ENCODE measurements around the gene XPO4.
"Not testable (repeated sequence)": the region's sequence is repeated elsewhere in the genome, so short reads cannot be mapped to it uniquely, and the experiment has no call there.

The XPO4 gene

DNA sequence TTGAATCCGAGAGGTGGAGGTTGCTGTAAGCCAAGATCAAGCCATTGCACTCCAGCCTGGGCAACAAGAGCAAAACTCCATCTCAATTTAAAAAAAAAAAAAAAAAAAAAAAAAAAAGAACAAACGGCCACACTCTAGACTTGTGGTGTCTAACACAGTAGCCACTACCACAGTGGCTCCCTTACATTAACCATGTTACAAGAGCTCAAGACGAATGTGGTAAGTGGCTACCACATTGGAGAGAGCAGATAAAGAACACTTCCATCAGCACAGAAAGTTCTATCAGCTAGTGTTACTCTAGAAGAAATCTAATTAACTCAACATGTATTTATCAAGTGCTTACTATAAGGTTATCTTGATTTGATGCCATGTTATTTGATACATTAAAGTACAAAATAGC lies 11.5 kb downstream of the XPO4 start:
- no peak for DNase-seq (ENCODE audit: low read depth in 2 of 2)

DNA sequence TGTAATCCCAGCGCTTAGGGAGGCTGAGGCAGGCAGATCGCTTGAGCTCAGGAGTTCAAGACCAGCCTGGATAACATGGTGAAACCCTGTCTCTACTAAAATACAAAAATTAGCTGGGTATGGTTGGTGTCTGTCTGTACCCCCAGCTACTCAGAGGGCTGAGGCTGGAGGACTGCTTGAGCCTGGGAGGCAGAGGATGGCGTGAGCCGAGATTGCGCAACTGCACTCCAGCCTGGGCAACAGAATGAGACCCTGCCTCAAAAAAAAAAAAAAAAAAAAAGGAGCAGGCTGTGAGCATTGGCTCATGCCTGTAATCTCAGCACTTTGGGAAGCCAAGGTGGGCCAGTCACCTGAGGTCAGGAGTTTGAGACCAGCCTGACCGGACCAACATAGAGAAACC lies 12.0 kb downstream of the XPO4 start:
- DNase-seq (ENCODE audit: low read depth in 2 of 2), result not testable (repeated sequence)

DNA sequence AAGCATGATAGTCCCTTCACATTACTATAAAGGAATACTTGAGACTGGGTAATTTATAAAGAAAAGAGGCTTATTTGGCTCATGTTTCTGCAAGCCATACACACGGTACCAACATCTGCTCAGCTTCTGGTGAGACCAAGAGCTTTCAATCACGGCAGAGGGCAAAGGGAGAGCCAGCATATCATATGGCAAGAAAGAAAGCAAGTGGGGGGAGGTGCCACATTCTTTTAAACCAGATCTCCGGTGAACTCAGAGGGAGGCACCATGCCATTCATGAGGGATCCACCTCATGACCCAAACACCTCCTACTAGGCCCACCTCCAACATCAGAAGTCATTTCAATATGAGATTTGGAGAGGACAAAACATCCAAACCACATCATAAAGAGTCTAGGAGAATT lies 20.3 kb downstream of the XPO4 start:
- no peak for DNase-seq (ENCODE audit: low read depth in 2 of 2)

DNA sequence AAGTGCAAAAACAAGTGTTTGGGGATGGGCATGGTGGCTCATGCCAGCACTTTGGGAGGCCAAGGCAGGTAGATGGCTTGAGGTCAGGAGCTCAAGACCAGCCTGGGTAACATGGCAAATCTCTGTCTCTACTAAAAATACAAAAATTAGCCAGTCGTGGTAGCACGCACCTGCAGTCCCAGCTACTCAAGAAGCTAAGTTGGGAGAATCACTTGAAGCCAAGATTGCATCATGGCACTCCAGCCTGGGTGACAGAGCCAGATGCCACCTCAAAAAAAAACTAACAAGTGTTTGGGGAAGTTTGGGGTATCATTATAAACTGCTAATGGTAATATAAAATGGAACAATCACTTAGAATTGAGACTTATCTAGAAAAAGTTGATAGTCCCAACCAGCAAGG lies 24.6 kb downstream of the XPO4 start:
- DNase-seq (ENCODE audit: low read depth in 2 of 2), result no peak

DNA sequence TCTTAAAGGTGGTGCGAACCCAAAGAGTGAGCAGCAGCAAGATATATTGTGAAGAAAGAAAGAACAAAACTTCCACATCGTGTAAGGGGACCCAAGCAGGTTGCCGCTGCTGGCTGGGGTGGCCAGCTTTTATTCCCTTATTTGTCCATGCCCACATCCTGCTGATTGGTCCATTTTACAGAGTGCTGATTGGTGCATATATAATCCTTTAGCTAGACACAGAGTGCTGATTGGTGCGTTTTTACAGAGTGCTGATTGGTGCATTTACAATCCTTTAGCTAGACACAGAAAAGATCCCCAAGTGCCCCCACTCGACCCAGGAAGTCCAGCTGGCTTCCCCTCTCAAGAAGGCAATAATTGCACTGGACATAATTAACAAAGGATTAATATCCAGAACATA lies 25.7 kb downstream of the XPO4 start:
- DNase-seq (ENCODE audit: low read depth in 2 of 2), result not testable (repeated sequence)

DNA sequence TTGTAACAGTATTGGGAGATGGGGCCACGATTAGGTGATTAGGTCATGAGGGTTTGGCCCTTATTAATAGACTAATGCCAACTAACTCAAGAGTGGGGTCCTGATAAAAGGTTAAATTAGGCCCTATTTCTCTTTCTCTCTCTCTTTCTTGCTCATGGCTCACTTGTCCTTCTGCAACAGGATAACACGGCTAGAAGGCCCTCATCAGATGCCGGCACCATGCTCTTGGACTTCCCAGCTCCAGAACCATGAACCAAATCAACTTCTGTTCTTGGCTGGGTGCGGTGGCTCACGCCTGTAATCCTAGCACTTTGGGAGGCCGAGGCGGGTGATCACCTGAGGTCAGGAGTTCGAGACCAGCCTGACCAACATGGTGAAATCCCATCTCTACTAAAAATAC lies 28.1 kb downstream of the XPO4 start:
- DNase-seq (ENCODE audit: low read depth in 2 of 2), result not testable (repeated sequence)

DNA sequence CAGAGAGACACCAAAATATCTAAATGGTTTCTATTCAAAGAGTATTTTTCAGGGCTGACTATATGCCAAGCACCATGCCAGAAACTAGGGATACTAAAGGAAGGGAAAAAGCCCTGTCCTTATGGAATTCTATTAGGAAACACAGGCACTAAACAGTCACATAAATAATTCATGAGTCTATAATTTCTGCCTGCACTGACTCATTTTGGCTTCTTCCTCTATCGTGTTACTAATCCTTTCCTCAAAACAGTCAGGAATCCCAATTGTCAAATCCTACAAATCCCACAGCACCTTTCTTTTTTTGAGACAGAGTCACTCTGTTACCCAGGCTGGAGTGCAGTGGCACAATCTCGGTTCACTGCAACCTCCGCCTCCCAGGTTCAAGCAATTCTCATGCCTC lies 29.2 kb downstream of the XPO4 start:
- no peak for DNase-seq (ENCODE audit: low read depth in 2 of 2)

DNA sequence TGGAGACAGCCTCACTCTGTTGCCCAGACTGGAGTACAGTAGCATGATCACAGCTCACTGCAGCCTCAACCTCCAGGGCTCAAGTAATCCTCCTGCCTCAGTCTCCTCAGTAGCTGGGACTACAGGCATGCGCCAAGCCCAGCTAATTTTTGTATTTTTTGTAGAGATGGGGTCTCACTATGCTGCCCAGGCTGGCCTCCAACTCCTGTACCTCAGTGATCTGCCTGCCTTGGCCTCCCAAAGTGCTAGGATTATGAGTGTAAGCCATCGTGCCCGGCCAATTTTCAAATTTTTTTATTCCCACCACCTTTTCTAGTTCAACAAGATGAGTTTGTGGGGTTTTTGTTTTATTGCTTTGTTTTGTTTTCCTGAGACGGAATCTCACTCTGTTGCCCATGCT lies 31.7 kb downstream of the XPO4 start:
- no peak for DNase-seq (ENCODE audit: low read depth in 2 of 2)

DNA sequence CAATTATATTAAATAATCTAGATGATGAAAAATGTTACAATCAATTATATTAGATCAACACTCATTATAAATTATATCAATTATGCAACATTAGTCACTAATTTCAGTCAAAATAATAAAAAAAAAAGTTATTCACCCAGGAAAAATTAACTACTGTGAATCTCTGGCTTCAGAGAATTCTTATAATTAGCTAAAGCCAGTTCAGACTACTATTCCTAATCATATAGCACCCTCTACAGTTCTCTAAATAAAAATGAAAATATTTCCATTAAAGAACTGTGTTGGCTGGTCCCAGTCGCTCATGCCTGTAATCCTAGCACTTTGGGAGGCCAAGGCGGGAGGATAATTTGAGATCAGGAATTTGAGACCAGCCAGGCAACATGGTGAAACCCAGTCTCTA lies 33.0 kb downstream of the XPO4 start:
- DNase-seq (ENCODE audit: low read depth in 2 of 2), result no peak

DNA sequence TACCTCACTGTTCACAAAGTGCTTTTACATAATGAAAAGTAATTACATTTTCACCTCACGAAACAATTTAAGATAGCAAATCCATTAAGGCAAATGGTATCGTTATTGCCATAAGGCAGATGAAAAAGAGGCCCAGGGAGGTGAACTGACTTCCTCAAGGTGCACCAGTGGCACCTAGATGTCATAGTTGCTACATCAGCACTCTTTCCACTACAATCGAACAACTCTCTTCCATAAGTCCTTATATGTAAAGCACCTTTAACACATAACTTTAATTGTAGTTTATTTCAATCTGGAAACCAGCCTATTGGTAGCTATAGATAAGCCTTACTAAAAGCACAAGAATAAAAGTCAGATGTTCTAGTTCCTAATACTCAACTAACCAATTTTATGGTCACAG lies 35.1 kb downstream of the XPO4 start:
- DNase-seq (ENCODE audit: low read depth in 2 of 2), result no peak

DNA sequence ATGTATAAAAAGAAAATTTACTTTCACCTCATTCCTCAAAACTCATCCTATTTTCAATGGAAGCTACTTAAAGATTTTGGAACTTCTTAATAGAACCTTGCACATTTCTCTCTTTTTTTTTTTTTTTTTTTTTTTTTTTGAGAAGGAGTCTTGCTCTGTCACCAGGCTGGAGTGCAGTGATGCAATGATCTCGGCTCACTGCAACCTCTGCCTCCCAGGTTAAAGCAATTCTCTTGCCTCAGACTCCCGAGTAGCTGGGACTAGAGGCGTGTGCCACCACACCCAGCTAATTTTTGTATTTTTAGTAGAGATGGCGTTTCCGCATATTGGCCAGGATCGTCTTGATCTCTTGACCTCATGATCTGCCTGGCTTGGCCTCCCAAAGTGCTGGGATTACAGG lies 40.9 kb downstream of the XPO4 start:
- DNase-seq (ENCODE audit: low read depth in 2 of 2), result not testable (repeated sequence)

DNA sequence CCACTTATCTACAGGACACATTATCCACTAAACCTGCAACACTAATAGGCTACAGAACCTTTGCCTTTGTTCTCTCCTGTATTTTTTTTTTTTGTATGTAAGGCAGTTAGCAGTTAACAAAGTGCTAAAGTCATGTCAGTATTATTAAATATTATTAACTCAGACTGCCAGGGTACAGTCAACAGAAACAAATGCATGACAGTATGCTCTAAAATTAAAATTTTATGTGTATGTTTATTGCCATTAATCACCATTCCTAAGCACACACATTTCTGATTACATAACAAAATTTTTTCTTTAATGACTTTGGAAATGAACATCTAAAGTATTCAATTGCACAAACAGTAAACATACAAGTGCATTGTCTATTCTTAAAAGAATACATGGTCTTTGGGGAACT lies 41.7 kb downstream of the XPO4 start:
- no peak for DNase-seq (ENCODE audit: low read depth in 2 of 2)

DNA sequence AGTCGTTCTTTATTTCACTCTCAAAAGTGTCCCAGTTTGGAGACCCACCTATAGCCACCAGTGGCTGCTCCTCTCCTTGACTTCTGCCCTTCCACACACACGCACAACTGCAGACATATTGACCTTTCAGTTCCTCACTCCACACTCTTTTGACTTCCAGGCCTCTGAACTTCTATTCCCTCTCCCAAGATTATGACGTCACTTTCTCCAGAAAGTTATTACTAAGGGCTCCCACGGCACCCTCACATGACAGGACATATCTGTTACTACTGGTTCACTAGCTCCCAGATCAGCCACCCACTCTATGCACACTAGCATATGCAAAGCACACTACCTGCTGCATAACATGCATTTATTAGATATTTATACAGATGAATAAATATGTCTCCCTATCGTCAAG lies 45.9 kb downstream of the XPO4 start:
- no peak for DNase-seq (ENCODE audit: low read depth in 2 of 2)

DNA sequence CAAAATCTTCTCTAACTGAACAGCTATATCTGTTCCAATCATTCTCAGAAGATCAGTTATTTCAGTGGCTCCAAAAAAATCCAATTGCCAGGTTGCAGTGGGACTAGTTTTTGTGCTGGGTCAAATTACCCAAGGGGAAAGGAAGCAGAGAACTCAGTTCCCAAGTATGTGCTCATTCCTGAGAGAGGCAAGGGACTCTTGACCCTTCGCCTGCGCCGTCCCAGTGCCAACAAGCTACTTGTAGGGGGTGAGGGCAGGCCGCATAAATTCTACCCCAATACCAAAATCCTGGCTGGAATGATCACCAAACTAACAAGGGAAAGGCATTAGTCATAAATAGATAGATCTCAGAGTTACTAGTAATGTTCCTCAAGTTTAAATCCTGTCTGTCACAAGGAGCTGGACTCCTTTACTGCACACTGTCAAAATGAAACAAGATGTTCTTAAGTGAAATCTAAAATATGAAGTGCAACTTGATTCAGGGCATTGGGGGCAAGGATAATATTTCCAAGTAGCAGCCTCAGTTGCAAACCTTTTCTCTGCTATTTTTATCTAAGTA lies 50.6 kb downstream of the XPO4 start:
- no peak for DNase-seq (ENCODE audit: low read depth in 2 of 2)

DNA sequence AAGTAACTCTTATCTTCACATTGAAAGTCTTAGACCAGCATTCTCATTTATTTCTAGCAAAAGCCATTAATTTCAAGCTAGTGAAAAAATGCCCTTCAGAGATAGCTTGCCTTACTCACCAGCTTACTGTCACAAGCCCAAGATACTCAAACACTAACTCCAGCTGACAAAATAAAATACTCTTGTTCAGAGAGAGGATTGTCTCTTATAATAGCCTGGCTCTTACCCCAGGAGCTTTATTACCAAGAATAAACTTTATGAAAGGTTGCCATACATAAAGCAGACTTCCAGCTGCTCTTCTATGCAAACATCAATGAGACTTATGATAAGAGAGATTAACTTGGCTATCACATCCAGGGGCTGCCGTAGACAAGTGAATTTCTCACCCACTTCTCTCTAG lies 53.6 kb downstream of the XPO4 start:
- no peak for DNase-seq (ENCODE audit: low read depth in 2 of 2)

DNA sequence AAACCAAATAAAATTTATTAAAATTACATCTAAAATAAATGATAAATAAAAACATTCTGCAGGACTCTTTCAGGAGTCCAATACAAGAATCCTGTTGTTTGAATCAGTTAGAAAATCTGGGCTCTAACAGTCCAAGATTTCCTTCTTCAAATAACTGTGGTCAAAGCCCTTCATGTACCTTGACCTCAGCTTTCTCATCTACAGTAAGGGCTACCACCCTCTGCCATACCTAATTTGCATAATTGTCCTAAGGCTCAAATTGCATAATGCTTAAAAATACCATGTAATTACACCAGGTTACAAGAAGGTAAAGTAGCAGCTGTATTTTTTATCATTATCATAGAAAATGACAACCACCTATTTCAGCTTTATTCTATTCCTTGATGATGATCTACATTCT lies 54.3 kb downstream of the XPO4 start:
- no peak for DNase-seq (ENCODE audit: low read depth in 2 of 2)

DNA sequence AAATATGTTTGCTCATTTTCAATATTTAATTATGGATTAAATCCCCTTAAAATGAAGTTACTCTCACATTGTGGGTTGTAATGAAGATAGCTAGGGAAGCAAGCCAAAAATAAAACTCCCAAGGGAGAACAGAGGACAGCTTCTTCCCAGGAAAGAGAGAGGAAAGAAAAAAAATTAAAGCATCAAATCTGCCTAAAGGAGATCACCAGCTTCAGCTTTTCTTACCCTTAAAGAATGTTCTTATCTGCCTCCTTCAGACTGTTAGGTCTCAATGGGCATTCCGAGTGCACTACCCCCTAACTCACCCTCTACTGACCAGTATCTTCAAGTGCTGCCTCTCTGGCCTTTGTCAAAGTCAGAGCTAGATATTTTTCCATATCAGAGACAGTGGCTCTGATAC lies 55.2 kb downstream of the XPO4 start:
- DNase-seq (ENCODE audit: low read depth in 2 of 2), result no peak

DNA sequence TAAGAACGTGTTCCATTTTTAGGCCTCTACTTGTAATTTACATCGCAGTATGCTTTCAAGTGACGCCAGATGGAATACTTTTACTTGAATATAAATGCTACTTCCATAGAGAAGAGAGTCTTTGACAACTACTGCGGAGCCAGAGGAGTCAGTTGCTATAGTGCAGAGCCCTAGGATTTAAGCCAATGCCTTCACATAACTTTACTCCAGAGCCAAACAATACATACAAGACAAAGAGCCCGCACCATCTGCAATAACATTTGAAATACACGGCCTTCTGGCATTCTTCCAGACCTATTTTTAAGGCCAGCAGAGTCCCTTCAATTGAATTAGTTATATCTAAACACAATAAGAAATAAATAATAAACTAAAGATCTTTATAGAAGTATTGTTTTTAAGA lies 59.4 kb downstream of the XPO4 start:
- no peak for DNase-seq (ENCODE audit: low read depth in 2 of 2)

DNA sequence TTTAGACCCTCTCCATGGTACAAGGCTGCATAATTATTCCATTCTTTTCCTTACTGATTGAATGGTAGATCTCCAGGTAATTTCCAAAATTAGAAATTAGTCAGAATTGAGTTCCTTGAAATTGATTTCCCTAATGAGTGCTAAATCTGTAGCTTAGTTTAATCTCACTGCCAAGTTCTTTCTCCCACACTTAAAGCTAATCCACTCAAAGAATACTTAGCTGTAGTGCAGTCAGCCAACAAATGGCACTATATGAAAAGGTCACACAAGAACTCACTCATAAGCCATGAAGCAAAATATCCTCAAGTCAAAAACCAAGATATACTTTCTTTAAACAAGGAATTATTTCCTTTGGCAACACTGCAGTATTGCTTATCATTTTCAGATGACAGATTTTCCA lies 62.0 kb downstream of the XPO4 start:
- DNase-seq (ENCODE audit: low read depth in 2 of 2), result no peak

DNA sequence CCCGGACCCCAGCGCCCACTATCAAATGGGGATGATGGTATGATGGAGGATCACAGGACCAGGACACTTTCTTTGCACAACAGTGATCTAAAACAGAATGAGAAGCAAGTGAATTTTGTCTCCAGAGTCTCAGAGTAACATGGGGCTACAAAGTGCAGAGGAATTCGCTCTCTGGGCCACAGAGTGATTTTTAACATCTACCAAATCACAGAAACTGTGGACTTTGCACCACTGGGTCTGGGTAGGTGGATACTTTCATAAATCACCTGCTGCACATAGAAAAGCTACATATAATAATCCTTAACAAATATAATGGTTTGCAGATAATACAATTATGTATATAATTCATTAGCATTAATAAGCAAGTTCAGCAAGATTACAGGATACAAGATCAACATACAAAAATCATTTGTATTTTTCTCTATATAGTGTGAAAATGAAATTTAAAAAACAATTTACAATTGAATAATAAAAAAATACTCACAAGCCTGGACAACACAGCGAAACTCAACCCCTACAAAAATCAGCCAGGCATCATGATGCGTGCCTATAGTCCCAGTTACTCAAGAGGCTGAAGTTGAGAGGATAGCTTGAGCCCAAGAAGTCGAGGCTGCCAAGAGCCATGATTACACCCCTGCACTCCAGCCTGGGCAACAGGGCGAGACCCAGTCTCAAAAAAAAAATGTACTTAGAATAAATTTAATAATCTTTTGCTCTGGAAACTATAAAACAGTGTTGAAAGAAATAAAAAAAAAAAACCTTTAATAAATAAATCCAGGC lies 68.5 kb downstream of the XPO4 start:
- no peak for DNase-seq (ENCODE audit: low read depth in 2 of 2)

DNA sequence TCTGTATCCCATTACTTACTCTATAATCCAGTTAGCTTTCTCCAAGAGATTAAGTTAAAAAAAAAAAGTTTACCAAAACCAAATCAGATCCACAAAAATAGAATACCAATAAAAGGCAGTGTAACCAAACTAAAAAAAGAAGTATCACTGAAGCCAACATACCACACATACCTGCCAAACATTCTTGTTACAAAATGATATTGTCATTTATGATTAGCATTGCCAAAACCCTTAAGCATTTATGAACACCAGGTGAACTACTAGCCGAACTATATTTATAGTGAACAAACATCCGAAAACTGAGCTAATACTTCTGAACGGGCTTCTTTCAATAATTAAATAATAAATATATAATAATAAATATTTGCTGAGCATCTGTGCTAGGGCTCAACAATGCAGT lies 69.7 kb downstream of the XPO4 start:
- no peak for DNase-seq (ENCODE audit: low read depth in 2 of 2)

DNA sequence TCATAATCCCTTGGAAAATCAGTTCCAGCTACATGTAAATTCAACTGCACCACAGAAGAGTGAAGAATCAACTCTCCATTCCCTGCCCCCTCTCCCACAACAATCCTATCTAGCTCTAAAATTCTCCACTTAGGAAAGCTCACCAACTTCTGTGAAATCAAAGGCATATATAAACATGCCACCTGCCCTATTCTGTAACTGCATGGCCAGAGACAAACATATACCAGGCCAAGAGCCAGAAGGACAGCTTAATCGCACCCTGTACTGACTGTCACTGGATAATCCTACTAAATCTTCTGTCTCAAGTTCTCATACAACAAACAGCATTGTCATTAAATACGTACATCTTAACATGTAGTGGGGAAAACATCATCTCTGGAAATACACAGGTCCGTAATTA lies 70.6 kb downstream of the XPO4 start:
- no peak for DNase-seq (ENCODE audit: low read depth in 2 of 2)

DNA sequence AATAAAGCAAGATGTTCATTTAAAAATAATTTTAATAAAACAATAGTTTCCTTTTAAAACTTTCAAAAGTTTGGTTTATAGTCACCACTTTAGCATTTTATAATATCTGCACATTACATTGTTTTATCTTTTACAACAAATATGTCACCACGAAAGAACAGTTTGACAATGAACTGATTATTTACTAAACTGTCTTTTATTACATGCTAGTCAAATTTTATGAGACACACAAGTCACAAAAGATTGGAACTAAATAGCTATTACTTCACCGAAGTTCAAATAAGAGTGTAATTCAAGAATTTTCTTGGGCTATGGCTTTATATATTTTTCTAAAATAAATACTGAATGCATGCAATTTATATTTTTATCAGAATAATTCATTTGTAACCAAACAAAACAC lies 71.3 kb downstream of the XPO4 start:
- no peak for DNase-seq (ENCODE audit: low read depth in 2 of 2)

Measured in stimulated activated CD8-positive, alpha-beta memory T cell treated with anti-CD3 and anti-CD28 coated beads, Interleukin-7, amount 100 ng/mL, for 1 hour (primary cell).